Measurements from ENCODE around the gene UNC5C. TPM values are rescaled to one million over a fixed set of nuclear protein-coding genes. Genes with fewer than 3 reads are reported as not detected.

Gene UNC5C
- total and polyA plus RNA-seq, 2 of the 4 experiments (the other 2 are of a cell fraction): under 0.01 TPM

DNA sequence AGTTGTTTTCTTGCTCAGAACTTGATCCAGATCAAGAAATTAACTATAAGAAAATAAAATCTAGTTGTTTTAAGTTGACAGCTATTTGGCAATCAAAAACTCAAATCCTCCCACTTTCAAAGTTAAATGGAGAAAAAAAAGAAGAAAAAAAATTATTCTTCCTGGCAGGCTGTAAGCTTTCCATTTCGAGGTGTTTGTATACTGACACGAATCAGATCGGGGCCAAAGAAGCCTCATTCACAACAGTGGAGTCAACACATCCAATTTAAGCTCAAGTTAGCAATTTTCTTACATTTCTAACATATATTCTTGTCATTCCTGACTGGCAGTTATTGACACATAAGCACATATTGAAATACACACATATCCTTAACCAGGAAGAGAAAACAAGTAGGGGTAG lies 119.4 kb downstream of the UNC5C start:
- Histone ChIP-seq H4K91ac (ENCODE audit: insufficient read depth, low read depth, low read length) (no peak overlapping the region), H3K79me1 (ENCODE audit: low read depth in 1 of 2, low read length in 2 of 2) (no peaks in the 10 kb centered on the region), H4K20me1 (ENCODE audit: insufficient read depth, low read length) (no peaks in the 10 kb centered on the region), H2BK20ac (ENCODE audit: low read depth, low read length) (no peak overlapping the region), H3K36me3 (ENCODE audit: control insufficient read depth, insufficient read depth, low read length) (no peaks in the 10 kb centered on the region), H3K4me2 (ENCODE audit: low read depth, low read length) (no peak overlapping the region), H3K14ac (replicated peaks; ENCODE audit: low read depth, low read length) (no peak overlapping the region), H3K4me1 (ENCODE audit: control insufficient read depth, insufficient read depth, low read length) (no peaks in the 10 kb centered on the region), H3K9me1 (ENCODE audit: insufficient read depth, low read length) (no peaks in the 10 kb centered on the region), H4K5ac (ENCODE audit: low read depth, low read length) (no peak overlapping the region), H2BK15ac (ENCODE audit: low read depth, low read length) (no peak overlapping the region), H2BK5ac (ENCODE audit: low read depth, low read length, poor library complexity, severe bottlenecking) (no peak overlapping the region), H3K23ac (ENCODE audit: low read depth, low read length) (no peak overlapping the region), H3K9me3 (ENCODE audit: control insufficient read depth, insufficient read depth, low read length) (no peaks in the 10 kb centered on the region), H3K27ac (ENCODE audit: insufficient read depth, low read length) (no peak overlapping the region), H2AK9ac (replicated peaks; ENCODE audit: low read depth, low read length, poor library complexity) (no peak overlapping the region), H3K56ac (ENCODE audit: extremely low read depth, insufficient read depth, low read length) (no peak overlapping the region), H2BK120ac (ENCODE audit: low read depth, low read length) (no peak overlapping the region), H3K9ac (ENCODE audit: low read depth, low read length) (no peak overlapping the region), H3K27me3 (ENCODE audit: control insufficient read depth, insufficient read depth, low read length) (no peaks in the 10 kb centered on the region), H3K4ac (ENCODE audit: low read depth, low read length) (no peak overlapping the region), H4K8ac (ENCODE audit: low read depth in 2 of 2, low read length in 2 of 2) (no peak overlapping the region), H3K18ac (ENCODE audit: low read depth, low read length) (no peak overlapping the region), H2AK5ac (ENCODE audit: low read depth, low read length) (no peak overlapping the region), H3K4me3 (ENCODE audit: insufficient read depth, low read depth, low read length) (no peak overlapping the region), H2AFZ (replicated peaks; ENCODE audit: low read length, poor library complexity) (no peak overlapping the region)
- no CpG with 5 or more reads among the region's 3 CpGs for WGBS, 2 experiments (ENCODE audit: extremely low coverage in 2 of 2, insufficient read length in 1 of 2)
- no TSS peak for BruUV-seq (replicated peaks)
- intact Hi-C loops (cut with micrococcal nuclease): no loop called here
- POLR2A ChIA-PET (ENCODE audit: unreplicated experiment): interaction anchor here (1.0 kb wide), 1 partner anchor 11 kb away, joined by 3 read pairs; no protein-coding TSS in a partner anchor
- in situ Hi-C loops (cut with MboI; ENCODE audit: low sequenced_read_pairs): no loop called here
- CTCF ChIA-PET: interaction anchor here (0.6 kb wide), 1 partner anchor 59 kb away, joined by 7 read pairs; no protein-coding TSS in a partner anchor
- no peak for ATAC-seq (ENCODE audit: low read depth)
- no peak for DNase-seq
- TF ChIP-seq MXI1 (IDR thresholded peaks at IDR 0.05; ENCODE audit: borderline replicate concordance, low read depth, low read length) (no peak), RCOR1 (IDR thresholded peaks at IDR 0.05; ENCODE audit: insufficient replicate concordance, low read length) (no peak), RAD21 (IDR thresholded peaks at IDR 0.05; ENCODE audit: low read length) (no peak), NFE2L2 (IDR thresholded peaks at IDR 0.05; ENCODE audit: low read depth, low read length) (no peak), CEBPB (IDR thresholded peaks at IDR 0.05; ENCODE audit: low read depth, low read length) (no peak), SMC3 (IDR thresholded peaks at IDR 0.05; ENCODE audit: low read depth, low read length) (no peak), MAFK (IDR thresholded peaks at IDR 0.05; ENCODE audit: low read depth, low read length) (no peak), FOS (IDR thresholded peaks at IDR 0.05; ENCODE audit: low read depth, low read length) (no peak), BHLHE40 (IDR thresholded peaks at IDR 0.05; ENCODE audit: low read depth, low read length) (no peak), CHD1 (IDR thresholded peaks at IDR 0.05; ENCODE audit: low read depth, low read length) (no peak), MAZ (IDR thresholded peaks at IDR 0.05; ENCODE audit: borderline replicate concordance, low read depth, low read length) (no peak), RFX5 (IDR thresholded peaks at IDR 0.05; ENCODE audit: low read depth, low read length) (no peak), POLR2A (IDR thresholded peaks at IDR 0.05; ENCODE audit: low read depth, low read length) (no peak)
- TF ChIP-seq, protein P1, sequence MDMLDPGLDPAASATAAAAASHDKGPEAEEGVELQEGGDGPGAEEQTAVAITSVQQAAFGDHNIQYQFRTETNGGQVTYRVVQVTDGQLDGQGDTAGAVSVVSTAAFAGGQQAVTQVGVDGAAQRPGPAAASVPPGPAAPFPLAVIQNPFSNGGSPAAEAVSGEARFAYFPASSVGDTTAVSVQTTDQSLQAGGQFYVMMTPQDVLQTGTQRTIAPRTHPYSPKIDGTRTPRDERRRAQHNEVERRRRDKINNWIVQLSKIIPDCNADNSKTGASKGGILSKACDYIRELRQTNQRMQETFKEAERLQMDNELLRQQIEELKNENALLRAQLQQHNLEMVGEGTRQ (IDR thresholded peaks at IDR 0.05; ENCODE audit: low read depth, low read length): no peak
- TF ChIP-seq, protein P2, sequence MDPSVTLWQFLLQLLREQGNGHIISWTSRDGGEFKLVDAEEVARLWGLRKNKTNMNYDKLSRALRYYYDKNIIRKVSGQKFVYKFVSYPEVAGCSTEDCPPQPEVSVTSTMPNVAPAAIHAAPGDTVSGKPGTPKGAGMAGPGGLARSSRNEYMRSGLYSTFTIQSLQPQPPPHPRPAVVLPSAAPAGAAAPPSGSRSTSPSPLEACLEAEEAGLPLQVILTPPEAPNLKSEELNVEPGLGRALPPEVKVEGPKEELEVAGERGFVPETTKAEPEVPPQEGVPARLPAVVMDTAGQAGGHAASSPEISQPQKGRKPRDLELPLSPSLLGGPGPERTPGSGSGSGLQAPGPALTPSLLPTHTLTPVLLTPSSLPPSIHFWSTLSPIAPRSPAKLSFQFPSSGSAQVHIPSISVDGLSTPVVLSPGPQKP (IDR thresholded peaks at IDR 0.05; ENCODE audit: borderline replicate concordance, low read depth, low read length): no peak
- TF ChIP-seq, protein P3, sequence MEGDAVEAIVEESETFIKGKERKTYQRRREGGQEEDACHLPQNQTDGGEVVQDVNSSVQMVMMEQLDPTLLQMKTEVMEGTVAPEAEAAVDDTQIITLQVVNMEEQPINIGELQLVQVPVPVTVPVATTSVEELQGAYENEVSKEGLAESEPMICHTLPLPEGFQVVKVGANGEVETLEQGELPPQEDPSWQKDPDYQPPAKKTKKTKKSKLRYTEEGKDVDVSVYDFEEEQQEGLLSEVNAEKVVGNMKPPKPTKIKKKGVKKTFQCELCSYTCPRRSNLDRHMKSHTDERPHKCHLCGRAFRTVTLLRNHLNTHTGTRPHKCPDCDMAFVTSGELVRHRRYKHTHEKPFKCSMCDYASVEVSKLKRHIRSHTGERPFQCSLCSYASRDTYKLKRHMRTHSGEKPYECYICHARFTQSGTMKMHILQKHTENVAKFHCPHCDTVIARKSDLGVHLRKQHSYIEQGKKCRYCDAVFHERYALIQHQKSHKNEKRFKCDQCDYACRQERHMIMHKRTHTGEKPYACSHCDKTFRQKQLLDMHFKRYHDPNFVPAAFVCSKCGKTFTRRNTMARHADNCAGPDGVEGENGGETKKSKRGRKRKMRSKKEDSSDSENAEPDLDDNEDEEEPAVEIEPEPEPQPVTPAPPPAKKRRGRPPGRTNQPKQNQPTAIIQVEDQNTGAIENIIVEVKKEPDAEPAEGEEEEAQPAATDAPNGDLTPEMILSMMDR (conservative IDR thresholded peaks at IDR 0.05; ENCODE audit: low read depth, low read length): no peak
- dilution Hi-C loops (cut with HindIII; ENCODE audit: low sequenced_read_pairs, unreplicated experiment): no loop called here
